OCI-LY7 (cell line): ENCODE measurements around the gene NODAL.

Experiments used
- EZH2phosphoT487 ChIP-seq: fragments of 200-600 bp; sonication (generic); IDR thresholded peaks from 2 replicates; pipeline ENCODE4 v1.6.1; 2018; ENCODE audit warnings: low read depth, borderline replicate concordance, mild to moderate bottlenecking, mixed run types, antibody characterized with exemption, low read length, moderate library complexity, mixed read lengths
- TF ChIP-seq, protein P1 (sequence below): fragments of 200-600 bp; sonication (generic); conservative IDR thresholded peaks from 2 replicates; pipeline ENCODE4 v1.5.1; 2014; ENCODE audit warnings: mild to moderate bottlenecking, antibody characterized with exemption, low read length, moderate library complexity, mixed read lengths

GRCh38 chr10:70456164-70456563 is 14.7 kb upstream of the NODAL start:
- TF ChIP-seq, protein P1, sequence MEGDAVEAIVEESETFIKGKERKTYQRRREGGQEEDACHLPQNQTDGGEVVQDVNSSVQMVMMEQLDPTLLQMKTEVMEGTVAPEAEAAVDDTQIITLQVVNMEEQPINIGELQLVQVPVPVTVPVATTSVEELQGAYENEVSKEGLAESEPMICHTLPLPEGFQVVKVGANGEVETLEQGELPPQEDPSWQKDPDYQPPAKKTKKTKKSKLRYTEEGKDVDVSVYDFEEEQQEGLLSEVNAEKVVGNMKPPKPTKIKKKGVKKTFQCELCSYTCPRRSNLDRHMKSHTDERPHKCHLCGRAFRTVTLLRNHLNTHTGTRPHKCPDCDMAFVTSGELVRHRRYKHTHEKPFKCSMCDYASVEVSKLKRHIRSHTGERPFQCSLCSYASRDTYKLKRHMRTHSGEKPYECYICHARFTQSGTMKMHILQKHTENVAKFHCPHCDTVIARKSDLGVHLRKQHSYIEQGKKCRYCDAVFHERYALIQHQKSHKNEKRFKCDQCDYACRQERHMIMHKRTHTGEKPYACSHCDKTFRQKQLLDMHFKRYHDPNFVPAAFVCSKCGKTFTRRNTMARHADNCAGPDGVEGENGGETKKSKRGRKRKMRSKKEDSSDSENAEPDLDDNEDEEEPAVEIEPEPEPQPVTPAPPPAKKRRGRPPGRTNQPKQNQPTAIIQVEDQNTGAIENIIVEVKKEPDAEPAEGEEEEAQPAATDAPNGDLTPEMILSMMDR: no peak
- TF ChIP-seq EZH2phosphoT487: no peak
